Measurements from ENCODE around the gene HYCC2. TPM values are rescaled to one million over a fixed set of nuclear protein-coding genes. Genes with fewer than 3 reads are reported as not detected.

Gene HYCC2
- total and polyA plus RNA-seq, 2 donors (not counting 1 experiment from before 2014, with no cell fraction given) = 3.6 to 30.1 TPM

GRCh38 chr2:201057715-201058248 lies 13.7 kb downstream of the HYCC2 start:
- H3K4me3 Mint-ChIP-seq = no peak overlapping the region
- H3K27ac Mint-ChIP-seq = no peak overlapping the region
- Histone ChIP-seq H3K9me3 (ENCODE audit: control extremely low read depth in 1 of 3, control insufficient read depth in 2 of 3, insufficient read depth in 1 of 3, low read length in 2 of 3) (no peaks in the 10 kb centered on the region), H3K4me1 (ENCODE audit: control insufficient read depth in 2 of 2, insufficient read depth in 2 of 2, low read length in 2 of 2) (peaks cover 0 to 4% of the 10 kb centered on the region in 2 donors), H3K4me3 (ENCODE audit: control extremely low read depth in 1 of 5, extremely low read depth in 1 of 5, insufficient read depth in 1 of 5, low read depth in 2 of 5, low read length in 4 of 5) (no peak overlapping the region), H3K27ac (ENCODE audit: low read length in 2 of 2) (no peak overlapping the region), H3K9ac (ENCODE audit: low read length) (no peak overlapping the region), H3K4me2 (replicated peaks; ENCODE audit: low read depth, low read length, poor library complexity, severe bottlenecking) (no peak overlapping the region), H2AFZ (ENCODE audit: insufficient read depth, low read depth, low read length, poor library complexity, severe bottlenecking) (no peak overlapping the region), H3K27me3 (replicated peaks in 1 of 4; ENCODE audit: control extremely low read depth in 1 of 4, control insufficient read depth in 3 of 4, insufficient read depth in 4 of 4, low read length in 3 of 4) (no peaks in the 10 kb centered on the region), H3K79me2 (ENCODE audit: control insufficient read depth, insufficient read depth, low read length) (peaks cover 93% of the 10 kb centered on the region), H4K20me1 (ENCODE audit: control insufficient read depth, insufficient read depth, low read length, poor library complexity, severe bottlenecking) (peaks cover 14% of the 10 kb centered on the region), H3K36me3 (replicated peaks in 1 of 2; ENCODE audit: control extremely low read depth in 1 of 2, control insufficient read depth in 1 of 2, extremely low read depth in 1 of 2, insufficient read depth in 2 of 2, low read length in 1 of 2) (peaks cover 6 to 20% of the 10 kb centered on the region in 2 experiments)
- TF ChIP-seq, protein P1, sequence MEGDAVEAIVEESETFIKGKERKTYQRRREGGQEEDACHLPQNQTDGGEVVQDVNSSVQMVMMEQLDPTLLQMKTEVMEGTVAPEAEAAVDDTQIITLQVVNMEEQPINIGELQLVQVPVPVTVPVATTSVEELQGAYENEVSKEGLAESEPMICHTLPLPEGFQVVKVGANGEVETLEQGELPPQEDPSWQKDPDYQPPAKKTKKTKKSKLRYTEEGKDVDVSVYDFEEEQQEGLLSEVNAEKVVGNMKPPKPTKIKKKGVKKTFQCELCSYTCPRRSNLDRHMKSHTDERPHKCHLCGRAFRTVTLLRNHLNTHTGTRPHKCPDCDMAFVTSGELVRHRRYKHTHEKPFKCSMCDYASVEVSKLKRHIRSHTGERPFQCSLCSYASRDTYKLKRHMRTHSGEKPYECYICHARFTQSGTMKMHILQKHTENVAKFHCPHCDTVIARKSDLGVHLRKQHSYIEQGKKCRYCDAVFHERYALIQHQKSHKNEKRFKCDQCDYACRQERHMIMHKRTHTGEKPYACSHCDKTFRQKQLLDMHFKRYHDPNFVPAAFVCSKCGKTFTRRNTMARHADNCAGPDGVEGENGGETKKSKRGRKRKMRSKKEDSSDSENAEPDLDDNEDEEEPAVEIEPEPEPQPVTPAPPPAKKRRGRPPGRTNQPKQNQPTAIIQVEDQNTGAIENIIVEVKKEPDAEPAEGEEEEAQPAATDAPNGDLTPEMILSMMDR (IDR thresholded peaks at IDR 0.05) = no peak
- TF ChIP-seq EZH2 (IDR thresholded peaks at IDR 0.05; ENCODE audit: borderline replicate concordance, insufficient read depth, low read depth, low read length, poor library complexity, severe bottlenecking) = no peak
- DNase-seq (no peak), ATAC-seq (ENCODE audit: low read depth) (no peak)
- CTCF ChIA-PET = interaction anchor here (1.2 to 2.1 kb wide), 2 partner anchors 11 to 120 kb away, joined by 3 to 9 read pairs; no protein-coding TSS in a partner anchor
- H3K27me3 Mint-ChIP-seq = no peaks in the 10 kb centered on the region
- H3K9me3 Mint-ChIP-seq (ENCODE audit: insufficient read depth) = no peaks in the 10 kb centered on the region
- POLR2A ChIA-PET = no interaction called here
- H3K4me1 Mint-ChIP-seq = peaks cover 17% of the 10 kb centered on the region
- 95% methylated on average over 3 of the region's 4 CpGs for WGBS (ENCODE audit: insufficient coverage)
- intact Hi-C loops (cut with micrococcal nuclease) = no loop called here

DNA sequence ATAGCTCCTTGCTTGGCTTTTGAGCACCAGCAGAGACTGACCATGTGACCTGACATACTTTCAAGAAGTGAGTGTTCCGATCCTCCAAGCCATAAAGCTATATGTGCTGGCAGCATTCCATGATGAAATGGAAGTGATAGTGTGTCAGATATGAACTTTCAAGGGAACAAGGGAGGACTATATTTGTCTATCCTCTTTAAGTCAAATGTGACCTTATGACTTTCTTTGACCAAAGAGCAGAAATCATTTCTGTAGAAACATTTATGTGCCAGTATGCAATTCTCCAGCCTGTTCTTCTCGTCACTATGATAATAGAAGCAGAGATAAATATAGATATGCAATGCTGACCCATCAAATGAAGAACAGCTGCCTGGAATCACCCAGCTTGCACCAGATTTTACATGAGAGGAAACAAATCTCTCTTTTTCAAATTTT lies 14.4 kb downstream of the HYCC2 start:
- H3K4me3 ChIP-seq (ENCODE audit: control extremely low read depth in 1 of 5, extremely low read depth in 1 of 5, insufficient read depth in 1 of 5, low read depth in 2 of 5, low read length in 4 of 5) = no peak overlapping the region

More for the DNA sequence above, 14.4 kb downstream of the HYCC2 start:
- ATAC-seq (ENCODE audit: low read depth) (no peak), DNase-seq (no peak)
- Histone ChIP-seq H2AFZ (ENCODE audit: insufficient read depth, low read depth, low read length, poor library complexity, severe bottlenecking) (no peak overlapping the region), H4K20me1 (ENCODE audit: control insufficient read depth, insufficient read depth, low read length, poor library complexity, severe bottlenecking) (peaks cover 14% of the 10 kb centered on the region), H3K27me3 (replicated peaks in 1 of 4; ENCODE audit: control extremely low read depth in 1 of 4, control insufficient read depth in 3 of 4, insufficient read depth in 4 of 4, low read length in 3 of 4) (no peaks in the 10 kb centered on the region), H3K9ac (ENCODE audit: low read length) (no peak overlapping the region), H3K4me2 (replicated peaks; ENCODE audit: low read depth, low read length, poor library complexity, severe bottlenecking) (no peak overlapping the region), H3K9me3 (ENCODE audit: control extremely low read depth in 1 of 3, control insufficient read depth in 2 of 3, insufficient read depth in 1 of 3, low read length in 2 of 3) (no peaks in the 10 kb centered on the region), H3K36me3 (replicated peaks in 1 of 2; ENCODE audit: control extremely low read depth in 1 of 2, control insufficient read depth in 1 of 2, extremely low read depth in 1 of 2, insufficient read depth in 2 of 2, low read length in 1 of 2) (peaks cover 6 to 21% of the 10 kb centered on the region in 2 experiments), H3K4me1 (ENCODE audit: control insufficient read depth in 2 of 2, insufficient read depth in 2 of 2, low read length in 2 of 2) (peaks cover 0 to 4% of the 10 kb centered on the region in 2 donors), H3K79me2 (ENCODE audit: control insufficient read depth, insufficient read depth, low read length) (peaks cover 94% of the 10 kb centered on the region), H3K27ac (ENCODE audit: low read length in 2 of 2) (no peak overlapping the region)
- ChIA-PET POLR2A (no interaction called here), CTCF (interaction anchor here (0.7 to 2.1 kb wide), 2 partner anchors 12 to 126 kb away, joined by 3 to 9 read pairs; no protein-coding TSS in a partner anchor)
- H3K4me3 Mint-ChIP-seq = no peak overlapping the region
- no peaks in the 10 kb centered on the region for H3K9me3 Mint-ChIP-seq (ENCODE audit: insufficient read depth)
- H3K27ac Mint-ChIP-seq = no peak overlapping the region
- H3K4me1 Mint-ChIP-seq = peaks cover 17% of the 10 kb centered on the region
- TF ChIP-seq EZH2 (IDR thresholded peaks at IDR 0.05; ENCODE audit: borderline replicate concordance, insufficient read depth, low read depth, low read length, poor library complexity, severe bottlenecking) = no peak
- TF ChIP-seq, protein P1 (IDR thresholded peaks at IDR 0.05) = no peak
- no CpG with 5 or more reads among the region's 2 CpGs for WGBS (ENCODE audit: insufficient coverage)
- intact Hi-C loops (cut with micrococcal nuclease) = no loop called here
- H3K27me3 Mint-ChIP-seq = no peaks in the 10 kb centered on the region

Data from B cell (primary cell).